CD14-positive monocyte (primary cell): ENCODE results near the gene PIK3R2. TPM values are rescaled to one million over a fixed set of nuclear protein-coding genes. Genes with fewer than 3 reads are reported as not detected.
A peak's percentile ranks its signal among the peaks of the same experiment; 100 is the strongest.

Experiments used
- DNase-seq, 3 donors: peaks; one replicate each; pipeline ENCODE4 v3.0.0-alpha.2; 2011 to 2022
- H2AFZ ChIP-seq: 2 replicates; pipeline ENCODE4 v1.6.0; 2012; ENCODE audit warnings: mild to moderate bottlenecking, low read depth, low read length, inconsistent platforms; ENCODE audit not compliant: insufficient read depth, poor library complexity, severe bottlenecking
- H3K27ac ChIP-seq, 2 donors: 1 replicate in 1 of 2; 2 replicates in 1 of 2; pipeline ENCODE4 v1.5.1; 2012 to 2013; ENCODE audit warnings: low read length in 2 of 2, control low read depth in 1 of 2, inconsistent platforms in 1 of 2, low read depth in 1 of 2, mild to moderate bottlenecking in 1 of 2
- H3K27me3 ChIP-seq, 2 donors: one replicate each; pipeline versions ENCODE4 v1.6.0 to v1.6.1; 2011 to 2013; ENCODE audit warnings: low read length in 2 of 2; ENCODE audit not compliant: control insufficient read depth in 2 of 2, insufficient read depth in 2 of 2
- H3K36me3 ChIP-seq, 2 donors: replicated peaks in 1 of 2; 1 replicate in 1 of 2; 2 replicates in 1 of 2; pipeline versions ENCODE4 v1.5.1 to v1.6.1; 2012 to 2013; ENCODE audit warnings: low read length in 2 of 2, control low read depth in 1 of 2, inconsistent platforms in 1 of 2, mild to moderate bottlenecking in 1 of 2; ENCODE audit not compliant: insufficient read depth in 2 of 2, control insufficient read depth in 1 of 2
- H3K4me1 ChIP-seq, 2 donors: 1 replicate in 1 of 2; 2 replicates in 1 of 2; pipeline versions ENCODE4 v1.5.1 to v1.6.1; 2012 to 2013; ENCODE audit warnings: low read length in 2 of 2, control low read depth in 1 of 2, inconsistent platforms in 1 of 2, mild to moderate bottlenecking in 1 of 2, moderate library complexity in 1 of 2; ENCODE audit not compliant: insufficient read depth in 2 of 2, control insufficient read depth in 1 of 2
- H3K4me2 ChIP-seq: replicated peaks from 2 replicates; pipeline ENCODE3; 2012; ENCODE audit warnings: low read length, moderate library complexity, mild to moderate bottlenecking; ENCODE audit not compliant: poor library complexity, severe bottlenecking; ENCODE audit errors: extremely low read depth
- H3K4me3 ChIP-seq, 3 experiments: fragments of 200-600 bp in 1 of 3; sonication (generic) in 1 of 3; replicated peaks in 1 of 3; 1 replicate in 2 of 3; 2 replicates in 1 of 3; pipeline ENCODE4 v1.5.1; 2011 to 2013; ENCODE audit warnings: low read length in 3 of 3, mild to moderate bottlenecking in 3 of 3, control low read depth in 2 of 3, low read depth in 2 of 3, inconsistent platforms in 1 of 3, moderate library complexity in 1 of 3
- H3K79me2 ChIP-seq: 2 replicates; pipeline ENCODE4 v1.6.0; 2012; ENCODE audit warnings: mild to moderate bottlenecking, control low read depth, inconsistent platforms, low read length, moderate library complexity; ENCODE audit not compliant: insufficient read depth
- H3K9ac ChIP-seq: 2 replicates; pipeline ENCODE4 v1.6.0; 2017; ENCODE audit warnings: low read length, mild to moderate bottlenecking; ENCODE audit not compliant: insufficient read depth, poor library complexity, severe bottlenecking
- H3K9me3 ChIP-seq, 2 donors: replicated peaks in 1 of 2; 1 replicate in 1 of 2; 2 replicates in 1 of 2; pipeline versions ENCODE4 v1.5.1 to v1.6.1; 2012 to 2013; ENCODE audit warnings: low read length in 2 of 2, control low read depth in 1 of 2; ENCODE audit not compliant: control insufficient read depth in 1 of 2, insufficient read depth in 1 of 2
- H4K20me1 ChIP-seq: 2 replicates; pipeline ENCODE4 v1.6.0; 2012; ENCODE audit warnings: mild to moderate bottlenecking, low read length, control low read depth, moderate library complexity; ENCODE audit not compliant: insufficient read depth
- H3K27ac Mint-ChIP-seq, 7 donors: one replicate each; pipeline ENCODE4 v1.8.0; 2020; ENCODE audit warnings: mild to moderate bottlenecking in 7 of 7, mixed read lengths in 7 of 7, moderate library complexity in 6 of 7, inconsistent platforms in 2 of 7
- H3K27me3 Mint-ChIP-seq, 3 donors: one replicate each; pipeline ENCODE4 v1.8.0; 2021 to 2022; ENCODE audit warnings: low read depth in 3 of 3, mild to moderate bottlenecking in 3 of 3, mixed read lengths in 3 of 3, moderate library complexity in 3 of 3, inconsistent platforms in 1 of 3
- H3K36me3 Mint-ChIP-seq, 2 donors: one replicate each; pipeline ENCODE4 v1.8.0; 2020; ENCODE audit warnings: mixed read lengths in 2 of 2, inconsistent platforms in 1 of 2, mild to moderate bottlenecking in 1 of 2
- H3K4me1 Mint-ChIP-seq: one replicate; pipeline ENCODE4 v1.8.0; 2020; ENCODE audit warnings: mild to moderate bottlenecking, mixed read lengths
- H3K4me3 Mint-ChIP-seq, 2 donors: one replicate each; pipeline ENCODE4 v1.8.0; 2020; ENCODE audit warnings: mild to moderate bottlenecking in 2 of 2, mixed read lengths in 2 of 2, moderate library complexity in 1 of 2
- H3K9me3 Mint-ChIP-seq, 7 donors: one replicate each; pipeline ENCODE4 v1.8.0; 2020 to 2022; ENCODE audit warnings: mixed read lengths in 7 of 7, mild to moderate bottlenecking in 6 of 7, moderate library complexity in 6 of 7, inconsistent platforms in 2 of 7
- CTCF ChIP-seq: fragments of 200-600 bp; IDR thresholded peaks from one replicate; pipeline ENCODE4 v1.8.0; 2022; ENCODE audit warnings: antibody characterized with exemption, mild to moderate bottlenecking
- WGBS: methylation state at CpG from one replicate; pipeline ENCODE4 v1.1.5; 2013; ENCODE audit warnings: missing lambda C conversion rate; ENCODE audit not compliant: insufficient coverage; 5-methylcytosine and 5-hydroxymethylcytosine counted together
- intact Hi-C, 2 donors: fragments of 100-400 bp; cut with micrococcal nuclease; formaldehyde crosslinking; loops; one replicate each; pipeline versions ENCODE4 v1.15.0 to v1.15.1; 2023
- polyA plus RNA-seq, 3 donors: library from polyadenylated mRNA; depleted of rRNA in 1 of 3; unstranded in 2 of 3; stranded (reverse) in 1 of 3; fragments of 300-500 nt in 2 of 3; fragments of >200 nt in 1 of 3; fragmentation: Illumina TruSeq in 2 of 3; gene quantifications; 1 replicate in 2 of 3; 2 replicates in 1 of 3; pipeline ENCODE4 v1.2.3, GENCODE V29; 2012 to 2021

PIK3R2 gene
- polyA plus RNA-seq, 3 donors = 0.99 to 7.7 (median 2.0) TPM

- peak in 1 of 3 donors; percentile 41 for DNase-seq
- H3K79me2 ChIP-seq = peaks cover 5% of the 10 kb centered on the region
- TF ChIP-seq CTCF = peak; percentile 19
- peak overlapping the region; percentile 96 for H3K4me2 ChIP-seq
- peaks cover 9 to 23% of the 10 kb centered on the region in 2 donors for H3K36me3 ChIP-seq
- H3K9me3 ChIP-seq = no peaks in the 10 kb centered on the region
- peaks cover 35 to 40% of the 10 kb centered on the region in 2 donors for H3K36me3 Mint-ChIP-seq
- H2AFZ ChIP-seq = peak overlapping the region; percentile 85
- 2% methylated on average over 29 of the region's 32 CpGs for WGBS
- peak overlapping the region in 4 of 7 donors; percentile 79 to 95 (median 88) for H3K27ac Mint-ChIP-seq
- peaks cover 11 to 25% (median 16%) of the 10 kb centered on the region in 3 donors for H3K27me3 Mint-ChIP-seq
- H4K20me1 ChIP-seq = peaks cover 11% of the 10 kb centered on the region
- no peaks in the 10 kb centered on the region for H3K9me3 Mint-ChIP-seq
- intact Hi-C loops = loop anchor here (10.0 kb wide), 2 partner anchors 48 to 212 kb away; partner anchors contain the start of genes PIK3R2 (in 1 of the 2) and SSBP4 (in 1 of the 2)
- peak overlapping the region; percentile 47 for H3K9ac ChIP-seq
- H3K27me3 ChIP-seq = peaks cover 0 to 7% of the 10 kb centered on the region in 2 donors
- no peak overlapping the region for H3K27ac ChIP-seq
- peaks cover 23 to 29% of the 10 kb centered on the region in 2 donors for H3K4me1 ChIP-seq
- peak overlapping the region; percentile 90 to 93 for H3K4me3 Mint-ChIP-seq
- H3K4me1 Mint-ChIP-seq = peaks cover 24% of the 10 kb centered on the region
- H3K4me3 ChIP-seq = peak overlapping the region; percentile 51 to 89 (median 82)
Measured at GRCh38 chr19:18202778-18203407, 49.9 kb downstream of the PIK3R2 start.

GRCh38 chr19:18203408-18203862 lies 50.5 kb downstream of the PIK3R2 start:
- peaks cover 11% of the 10 kb centered on the region for H4K20me1 ChIP-seq
- peak overlapping the region in 1 of 2 donors; percentile 66 for H3K27ac ChIP-seq
- peaks cover 0 to 10% of the 10 kb centered on the region in 2 donors for H3K27me3 ChIP-seq
- H3K4me1 Mint-ChIP-seq = peaks cover 24% of the 10 kb centered on the region
- WGBS = 0% methylated on average over 24 of the region's 38 CpGs
- H3K9ac ChIP-seq = peak overlapping the region; percentile 47
- peak in 1 of 3 donors; percentile 51 for DNase-seq
- H3K4me1 ChIP-seq = peaks cover 23 to 29% of the 10 kb centered on the region in 2 donors
- H3K4me3 Mint-ChIP-seq = peak overlapping the region; percentile 90 to 93
- peaks cover 5% of the 10 kb centered on the region for H3K79me2 ChIP-seq
- peaks cover 3 to 18% of the 10 kb centered on the region in 2 donors for H3K36me3 ChIP-seq
- TF ChIP-seq CTCF = no peak
- H3K4me3 ChIP-seq = peak overlapping the region; percentile 51 to 89 (median 82)
- no peaks in the 10 kb centered on the region for H3K9me3 Mint-ChIP-seq
- H3K27ac Mint-ChIP-seq = peak overlapping the region; percentile 74 to 95 (median 87)
- H3K9me3 ChIP-seq = no peaks in the 10 kb centered on the region
- intact Hi-C loops = loop anchor here (10.0 kb wide), 2 partner anchors 49 to 211 kb away; partner anchors contain the start of genes PIK3R2 (in 1 of the 2) and SSBP4 (in 1 of the 2)
- H3K36me3 Mint-ChIP-seq = peaks cover 30 to 34% of the 10 kb centered on the region in 2 donors
- H3K27me3 Mint-ChIP-seq = peaks cover 12 to 27% (median 20%) of the 10 kb centered on the region in 3 donors
- H3K4me2 ChIP-seq = peak overlapping the region; percentile 96
- H2AFZ ChIP-seq = peak overlapping the region; percentile 85
